HCT116 (cell line): ENCODE measurements around the gene FAM13C. TPM values are rescaled to one million over a fixed set of nuclear protein-coding genes. Genes with fewer than 3 reads are reported as not detected.

Source experiments
- ATAC-seq: fragments of 200-7000 bp; cut with Tn5 transposase; 2 replicates; pipeline ENCODE4 v1.9.1; 2020; ENCODE audit warnings: mild to moderate bottlenecking, moderate library complexity
- BruUV-seq: library from RNA; stranded (reverse); fragments of 400-500 nt; replicated peaks from 2 replicates; lab custom pipeline; 2021; lab: Mats Ljungman, UMichigan
- CTCF ChIA-PET: fragments of 300-600 bp; sonication (Branson Sonifier 250); formaldehyde crosslinking; loops from one replicate; lab custom pipeline; 2021; ENCODE audit warnings: antibody characterized with exemption; lab: Charles Lee
- POLR2A ChIA-PET: fragments of 300-600, 350-600 bp; sonication (Branson Sonifier 250); formaldehyde crosslinking; loops from one replicate; lab custom pipeline; 2021; ENCODE audit warnings: antibody characterized with exemption; lab: Charles Lee
- RAD21 ChIA-PET, 2 experiments: fragments of 300-600 bp; sonication (Branson Sonifier 250); formaldehyde crosslinking; loops; one replicate each; lab custom pipeline; 2023; ENCODE audit warnings: low total read pairs in 2 of 2; ENCODE audit not compliant: uncharacterized antibody in 2 of 2, unreplicated experiment in 2 of 2, low non-redundant PET in 1 of 2; lab: Charles Lee
- DNase-seq: peaks from one replicate; pipeline ENCODE4 v3.0.0-alpha.2; 2010; ENCODE audit warnings: low read depth, low spot score
- H2AFZ ChIP-seq: fragments of 200-600 bp; shearing (Covaris generic), sonication (generic); 2 replicates; pipeline ENCODE4 v1.6.1; 2017; ENCODE audit warnings: low read depth, mixed run types, mixed read lengths, antibody characterized with exemption, low read length; ENCODE audit not compliant: poor library complexity, severe bottlenecking
- H3K27ac ChIP-seq: 2 replicates; pipeline ENCODE4 v1.5.1; 2012; ENCODE audit warnings: low read depth, low read length
- H3K27me3 ChIP-seq: fragments of 200-600 bp; sonication (generic); 2 replicates; pipeline ENCODE4 v1.6.1; 2016; ENCODE audit warnings: mixed run types, low read length, mixed read lengths; ENCODE audit not compliant: insufficient read depth
- H3K36me3 ChIP-seq, 2 experiments: fragments of 200-500 bp in 1 of 2; fragments of 200-600 bp in 1 of 2; sonication (Bioruptor generic) in 1 of 2; sonication (generic) in 1 of 2; 2 replicates each; pipeline versions ENCODE4 v1.5.1 to v1.6.1; 2014 to 2016; ENCODE audit warnings: low read length in 2 of 2, inconsistent platforms in 1 of 2, mixed read lengths in 1 of 2, mixed run types in 1 of 2; ENCODE audit not compliant: insufficient read depth in 2 of 2, control insufficient read depth in 1 of 2
- H3K4me1 ChIP-seq, 2 experiments: fragments of 200-600 bp in 1 of 2; sonication (generic) in 1 of 2; 2 replicates each; pipeline versions ENCODE4 v1.5.1 to v1.6.1; 2012 to 2017; ENCODE audit warnings: low read length in 2 of 2, inconsistent platforms in 1 of 2, mild to moderate bottlenecking in 1 of 2, mixed read lengths in 1 of 2, mixed run types in 1 of 2, moderate library complexity in 1 of 2; ENCODE audit not compliant: insufficient read depth in 2 of 2, control insufficient read depth in 1 of 2
- H3K4me2 ChIP-seq: fragments of 200-600 bp; sonication (generic); 2 replicates; pipeline ENCODE4 v1.6.1; 2017; ENCODE audit warnings: mixed run types, low read length, mixed read lengths
- H3K4me3 ChIP-seq, 2 experiments: fragments of 200-600 bp in 1 of 2; sonication (generic) in 1 of 2; replicated peaks in 1 of 2; 2 replicates each; pipeline ENCODE4 v1.5.1; 2011 to 2016; ENCODE audit warnings: low read length in 2 of 2, control low read depth in 1 of 2, low read depth in 1 of 2, mild to moderate bottlenecking in 1 of 2, mixed read lengths in 1 of 2, mixed run types in 1 of 2
- H3K79me2 ChIP-seq: fragments of 200-600 bp; sonication (generic); 2 replicates; pipeline ENCODE4 v1.6.1; 2017; ENCODE audit warnings: mild to moderate bottlenecking, mixed run types, low read length, moderate library complexity, mixed read lengths; ENCODE audit not compliant: insufficient read depth
- H3K9ac ChIP-seq: fragments of 200-600 bp; sonication (generic); 2 replicates; pipeline ENCODE4 v1.6.1; 2016; ENCODE audit warnings: low read length, mixed read lengths
- H3K9me2 ChIP-seq: fragments of 200-600 bp; sonication (generic), shearing (Covaris generic); 2 replicates; pipeline ENCODE4 v1.6.1; 2017; ENCODE audit warnings: mixed run types, mild to moderate bottlenecking, moderate library complexity; ENCODE audit not compliant: insufficient read depth
- H3K9me3 ChIP-seq, 2 experiments: fragments of 200-500 bp in 1 of 2; fragments of 200-600 bp in 1 of 2; sonication (Bioruptor generic) in 1 of 2; sonication (generic) in 1 of 2; 2 replicates each; pipeline ENCODE4 v1.6.1; 2014 to 2017; ENCODE audit warnings: low read length in 2 of 2, mixed read lengths in 2 of 2, inconsistent platforms in 1 of 2, low read depth in 1 of 2, mild to moderate bottlenecking in 1 of 2, mixed run types in 1 of 2, moderate library complexity in 1 of 2; ENCODE audit not compliant: control insufficient read depth in 1 of 2, insufficient read depth in 1 of 2
- H4K20me1 ChIP-seq: fragments of 200-600 bp; sonication (generic), shearing (Covaris generic); 2 replicates; pipeline ENCODE4 v1.6.1; 2017; ENCODE audit warnings: mixed run types, mild to moderate bottlenecking, moderate library complexity; ENCODE audit not compliant: insufficient read depth
- CBX3 ChIP-seq: IDR thresholded peaks from 2 replicates; pipeline ENCODE4 v1.6.1; 2012; ENCODE audit warnings: low read depth
- CTCF ChIP-seq, 3 experiments: fragments of 200-600 bp in 1 of 3; sonication (generic) in 1 of 3; IDR thresholded peaks in 2 of 3; conservative IDR thresholded peaks in 1 of 3; 2 replicates each; pipeline ENCODE4 v1.5.1; 2012 to 2017; ENCODE audit warnings: low read depth in 2 of 3, low read length in 2 of 3, antibody characterized with exemption in 1 of 3, borderline replicate concordance in 1 of 3, control low read depth in 1 of 3, mild to moderate bottlenecking in 1 of 3, mixed read lengths in 1 of 3, mixed run types in 1 of 3, moderate library complexity in 1 of 3; ENCODE audit not compliant: insufficient read depth in 1 of 3
- EZH2phosphoT487 ChIP-seq: fragments of 200-600 bp; IDR thresholded peaks from 2 replicates; pipeline ENCODE4 v1.6.1; 2018; ENCODE audit warnings: antibody characterized with exemption, borderline replicate concordance
- FOSL1 ChIP-seq: IDR thresholded peaks from 2 replicates; pipeline ENCODE4 v1.6.1; 2012; ENCODE audit warnings: low read depth
- JUND ChIP-seq: IDR thresholded peaks from 2 replicates; pipeline ENCODE4 v1.6.1; 2012
- MAX ChIP-seq: IDR thresholded peaks from 2 replicates; pipeline ENCODE4 v1.6.1; 2012
- POLR2AphosphoS5 ChIP-seq: IDR thresholded peaks from 2 replicates; pipeline ENCODE4 v1.6.1; 2011; ENCODE audit warnings: mild to moderate bottlenecking, low read depth, low read length, moderate library complexity
- RAD21 ChIP-seq: IDR thresholded peaks from 2 replicates; pipeline ENCODE4 v1.6.1; 2012; ENCODE audit warnings: low read depth, mild to moderate bottlenecking
- SIN3A ChIP-seq: IDR thresholded peaks from 2 replicates; pipeline ENCODE4 v1.6.1; 2012; ENCODE audit warnings: low read depth
- TCF7L2 ChIP-seq: IDR thresholded peaks from 2 replicates; pipeline ENCODE4 v1.7.0; 2011; ENCODE audit warnings: borderline replicate concordance, inconsistent platforms; ENCODE audit not compliant: insufficient read depth, insufficient read length; ENCODE audit errors: extremely low read depth
- ZFX ChIP-seq: fragments of 450-650 bp; IDR thresholded peaks from 2 replicates; pipeline ENCODE4 v1.6.1; 2017
- intact Hi-C: fragments of 100-400 bp; cut with micrococcal nuclease; formaldehyde crosslinking; loops from 2 replicates; pipeline ENCODE4 v1.10.0; 2022
- total RNA-seq: library from RNA; stranded (reverse); gene quantifications from one replicate; pipeline ENCODE4 v1.2.1, GENCODE V29; 2021; ENCODE audit not compliant: unreplicated experiment

The FAM13C gene
- total RNA-seq, 1 experiment from 2014 or later, result 0.42 TPM

- Histone ChIP-seq H4K20me1 (no peaks in the 10 kb centered on the region), H3K79me2 (no peaks in the 10 kb centered on the region), H3K9me3 (no peaks in the 10 kb centered on the region), H2AFZ (no peak overlapping the region), H3K27me3 (no peaks in the 10 kb centered on the region), H3K27ac (no peak overlapping the region), H3K4me3 (no peak overlapping the region), H3K4me1 (no peaks in the 10 kb centered on the region), H3K36me3 (no peaks in the 10 kb centered on the region), H3K9ac (no peak overlapping the region), H3K9me2 (no peaks in the 10 kb centered on the region), H3K4me2 (no peak overlapping the region)
- TF ChIP-seq CBX3 (no peak), EZH2phosphoT487 (no peak), POLR2AphosphoS5 (no peak), JUND (no peak), ZFX (no peak), CTCF (IDR thresholded peaks at IDR 0.05 in 2 of 3, conservative IDR thresholded peaks at IDR 0.05 in 1 of 3; ENCODE audit: borderline replicate concordance in 1 of 3, insufficient read depth in 1 of 3, low read depth in 2 of 3, low read length in 2 of 3) (0 out of 6 replicates have a peak, but pooled peaks have one; percentile 2 to 7 (median 7)), RAD21 (peak; percentile 33), MAX (no peak), SIN3A (no peak), TCF7L2 (no peak), FOSL1 (no peak)
- ChIA-PET POLR2A (no interaction called here), RAD21 (no interaction called here), CTCF (interaction anchor here (1.1 kb wide), 1 partner anchor 275 kb away, joined by 3 read pairs; no protein-coding TSS in a partner anchor)
- ATAC-seq (peak; percentile 54; the same call in 1 of the 2 replicates), DNase-seq (no peak)
- BruUV-seq, result no TSS peak
- intact Hi-C loops, result no loop called here
Observed at GRCh38 chr10:59227136-59227673, 135.1 kb downstream of the FAM13C start.
